ENCODE data around the gene COPG1.

- TF ChIP-seq, protein P1, sequence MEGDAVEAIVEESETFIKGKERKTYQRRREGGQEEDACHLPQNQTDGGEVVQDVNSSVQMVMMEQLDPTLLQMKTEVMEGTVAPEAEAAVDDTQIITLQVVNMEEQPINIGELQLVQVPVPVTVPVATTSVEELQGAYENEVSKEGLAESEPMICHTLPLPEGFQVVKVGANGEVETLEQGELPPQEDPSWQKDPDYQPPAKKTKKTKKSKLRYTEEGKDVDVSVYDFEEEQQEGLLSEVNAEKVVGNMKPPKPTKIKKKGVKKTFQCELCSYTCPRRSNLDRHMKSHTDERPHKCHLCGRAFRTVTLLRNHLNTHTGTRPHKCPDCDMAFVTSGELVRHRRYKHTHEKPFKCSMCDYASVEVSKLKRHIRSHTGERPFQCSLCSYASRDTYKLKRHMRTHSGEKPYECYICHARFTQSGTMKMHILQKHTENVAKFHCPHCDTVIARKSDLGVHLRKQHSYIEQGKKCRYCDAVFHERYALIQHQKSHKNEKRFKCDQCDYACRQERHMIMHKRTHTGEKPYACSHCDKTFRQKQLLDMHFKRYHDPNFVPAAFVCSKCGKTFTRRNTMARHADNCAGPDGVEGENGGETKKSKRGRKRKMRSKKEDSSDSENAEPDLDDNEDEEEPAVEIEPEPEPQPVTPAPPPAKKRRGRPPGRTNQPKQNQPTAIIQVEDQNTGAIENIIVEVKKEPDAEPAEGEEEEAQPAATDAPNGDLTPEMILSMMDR (IDR thresholded peaks at IDR 0.05), result no peak
- TF ChIP-seq EP300 (IDR thresholded peaks at IDR 0.05), result no peak
These were observed 39.0 kb downstream of the COPG1 start for GRCh38 chr3:129288446-129288845.
